Measurements from ENCODE around the gene VWA8.

Gene VWA8

DNA sequence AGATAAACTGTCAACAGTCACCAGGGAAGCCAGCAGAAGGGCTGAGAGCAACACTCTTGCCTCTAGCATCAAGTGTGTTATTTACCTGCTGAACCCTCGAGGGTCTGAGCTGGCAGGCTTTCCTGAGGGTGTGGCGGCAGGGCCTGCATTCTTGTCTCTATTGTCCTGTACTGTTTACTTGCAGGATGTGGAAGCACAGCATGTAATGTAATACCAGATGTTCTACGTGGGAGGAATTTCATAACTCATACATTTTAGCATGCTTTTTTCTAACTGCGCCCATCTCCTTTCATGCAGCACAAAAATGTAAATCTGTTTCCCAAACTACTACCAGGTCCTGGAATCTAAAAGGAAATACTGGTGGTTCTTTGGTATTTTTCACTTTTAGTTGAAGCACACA, 350.5 kb downstream of the VWA8 start:
- TF ChIP-seq, protein P1, sequence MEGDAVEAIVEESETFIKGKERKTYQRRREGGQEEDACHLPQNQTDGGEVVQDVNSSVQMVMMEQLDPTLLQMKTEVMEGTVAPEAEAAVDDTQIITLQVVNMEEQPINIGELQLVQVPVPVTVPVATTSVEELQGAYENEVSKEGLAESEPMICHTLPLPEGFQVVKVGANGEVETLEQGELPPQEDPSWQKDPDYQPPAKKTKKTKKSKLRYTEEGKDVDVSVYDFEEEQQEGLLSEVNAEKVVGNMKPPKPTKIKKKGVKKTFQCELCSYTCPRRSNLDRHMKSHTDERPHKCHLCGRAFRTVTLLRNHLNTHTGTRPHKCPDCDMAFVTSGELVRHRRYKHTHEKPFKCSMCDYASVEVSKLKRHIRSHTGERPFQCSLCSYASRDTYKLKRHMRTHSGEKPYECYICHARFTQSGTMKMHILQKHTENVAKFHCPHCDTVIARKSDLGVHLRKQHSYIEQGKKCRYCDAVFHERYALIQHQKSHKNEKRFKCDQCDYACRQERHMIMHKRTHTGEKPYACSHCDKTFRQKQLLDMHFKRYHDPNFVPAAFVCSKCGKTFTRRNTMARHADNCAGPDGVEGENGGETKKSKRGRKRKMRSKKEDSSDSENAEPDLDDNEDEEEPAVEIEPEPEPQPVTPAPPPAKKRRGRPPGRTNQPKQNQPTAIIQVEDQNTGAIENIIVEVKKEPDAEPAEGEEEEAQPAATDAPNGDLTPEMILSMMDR (IDR thresholded peaks at IDR 0.05; ENCODE audit: extremely low read depth, insufficient read depth, missing control alignments): no peak
- DNase-seq (ENCODE audit: low spot score): no peak
- in situ Hi-C loops (cut with MboI; ENCODE audit: low pct_unique_long_range_greater_than_20kb, low sequenced_read_pairs, unreplicated experiment): no loop called here

DNA sequence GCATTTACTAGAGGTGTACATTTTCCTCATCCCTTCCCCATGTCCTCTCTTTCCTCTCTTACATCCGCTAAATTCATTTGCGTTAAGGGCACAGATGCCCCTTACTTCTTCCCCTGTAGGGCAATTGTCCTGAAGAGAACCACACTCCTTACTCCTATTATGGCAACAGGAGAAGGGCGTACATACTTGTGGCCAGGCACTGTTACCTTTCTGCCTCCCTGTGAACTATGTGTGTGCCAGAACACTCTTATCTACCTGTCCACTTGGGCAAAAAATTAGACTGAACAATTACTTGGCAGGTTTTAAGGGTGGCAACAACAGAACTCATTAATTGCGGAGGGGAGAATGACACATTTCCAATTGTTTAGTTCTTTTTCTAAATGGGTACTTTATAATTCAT, 351.1 kb downstream of the VWA8 start:
- in situ Hi-C loops (cut with MboI; ENCODE audit: low pct_unique_long_range_greater_than_20kb, low sequenced_read_pairs, unreplicated experiment): no loop called here
- DNase-seq (ENCODE audit: low spot score): no peak
- TF ChIP-seq, protein P1 (IDR thresholded peaks at IDR 0.05; ENCODE audit: extremely low read depth, insufficient read depth, missing control alignments): no peak

DNA sequence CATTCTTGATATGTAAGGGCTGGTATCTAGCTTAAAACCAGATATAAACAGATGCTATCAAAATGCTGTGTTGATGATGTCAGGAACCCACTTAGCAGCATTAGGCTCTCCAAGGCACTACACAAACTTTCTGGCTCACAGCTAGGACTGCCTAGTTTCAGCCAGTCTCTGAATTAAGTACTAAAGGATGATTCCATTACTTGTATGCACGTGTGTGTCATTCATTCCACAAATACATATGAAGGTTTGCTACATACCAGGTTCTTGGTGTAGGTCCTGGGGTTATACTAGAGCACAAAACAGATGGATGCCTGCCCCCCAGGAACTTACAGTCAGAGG, 352.1 kb downstream of the VWA8 start:
- TF ChIP-seq, protein P1 (IDR thresholded peaks at IDR 0.05; ENCODE audit: extremely low read depth, insufficient read depth, missing control alignments): no peak
- DNase-seq (ENCODE audit: low spot score): no peak
- in situ Hi-C loops (cut with MboI; ENCODE audit: low pct_unique_long_range_greater_than_20kb, low sequenced_read_pairs, unreplicated experiment): no loop called here

DNA sequence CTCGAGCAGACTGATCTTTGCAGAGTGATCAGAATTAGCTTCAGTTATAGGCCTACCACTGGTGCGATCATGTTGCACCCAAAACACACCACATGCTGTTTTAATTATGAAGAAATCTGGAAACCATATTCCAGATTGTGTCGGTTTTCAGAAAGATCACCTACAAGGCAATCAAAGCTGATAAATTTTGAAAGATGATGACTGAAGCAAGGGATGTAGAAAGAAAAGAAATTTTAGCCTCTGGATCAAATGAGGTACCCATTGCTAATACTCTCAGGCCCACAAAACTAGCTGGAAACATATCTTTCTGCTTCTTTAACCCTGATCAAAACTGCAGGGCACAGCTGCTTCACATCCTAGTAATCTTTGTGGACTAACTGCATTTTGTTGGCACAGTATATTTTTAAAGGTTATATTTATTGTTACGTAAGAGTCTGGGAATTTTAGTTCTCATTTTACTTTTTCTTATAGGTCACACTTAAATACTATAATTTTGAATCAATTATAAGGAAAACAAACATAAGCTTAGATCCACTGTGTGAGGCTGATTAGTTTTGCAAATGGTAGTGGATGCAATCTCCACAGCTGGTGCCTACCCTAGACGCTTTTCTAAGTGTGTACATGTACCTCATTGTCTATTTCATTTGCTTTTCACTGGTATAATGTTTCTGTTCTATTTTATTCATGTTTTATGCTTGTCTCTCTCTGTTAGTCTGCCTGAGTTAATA, 352.6 kb downstream of the VWA8 start:
- no peak for DNase-seq (ENCODE audit: low spot score)
- in situ Hi-C loops (cut with MboI; ENCODE audit: low pct_unique_long_range_greater_than_20kb, low sequenced_read_pairs, unreplicated experiment): no loop called here
- TF ChIP-seq, protein P1 (IDR thresholded peaks at IDR 0.05; ENCODE audit: extremely low read depth, insufficient read depth, missing control alignments): no peak

DNA sequence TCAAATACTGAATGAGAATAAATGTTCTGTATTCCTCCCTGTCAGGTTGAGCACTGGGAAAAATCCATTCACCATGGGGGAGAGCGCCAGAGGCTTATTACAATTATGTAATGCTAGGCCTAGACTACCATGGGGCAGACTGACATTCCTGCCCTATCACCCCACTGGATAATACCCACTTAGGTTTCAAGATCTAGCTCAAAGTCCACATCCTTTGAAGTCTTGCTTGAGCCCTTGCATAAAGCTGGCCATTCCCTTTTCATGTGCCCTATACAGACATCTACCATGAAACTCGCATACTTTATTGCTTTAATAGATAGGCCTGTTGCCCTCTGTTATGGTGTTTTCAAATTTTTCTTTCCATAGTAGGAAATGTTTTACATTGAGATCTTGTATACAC, 354.3 kb downstream of the VWA8 start:
- no peak for DNase-seq (ENCODE audit: low spot score)
- in situ Hi-C loops (cut with MboI; ENCODE audit: low pct_unique_long_range_greater_than_20kb, low sequenced_read_pairs, unreplicated experiment): no loop called here
- TF ChIP-seq, protein P1 (IDR thresholded peaks at IDR 0.05; ENCODE audit: extremely low read depth, insufficient read depth, missing control alignments): no peak

DNA sequence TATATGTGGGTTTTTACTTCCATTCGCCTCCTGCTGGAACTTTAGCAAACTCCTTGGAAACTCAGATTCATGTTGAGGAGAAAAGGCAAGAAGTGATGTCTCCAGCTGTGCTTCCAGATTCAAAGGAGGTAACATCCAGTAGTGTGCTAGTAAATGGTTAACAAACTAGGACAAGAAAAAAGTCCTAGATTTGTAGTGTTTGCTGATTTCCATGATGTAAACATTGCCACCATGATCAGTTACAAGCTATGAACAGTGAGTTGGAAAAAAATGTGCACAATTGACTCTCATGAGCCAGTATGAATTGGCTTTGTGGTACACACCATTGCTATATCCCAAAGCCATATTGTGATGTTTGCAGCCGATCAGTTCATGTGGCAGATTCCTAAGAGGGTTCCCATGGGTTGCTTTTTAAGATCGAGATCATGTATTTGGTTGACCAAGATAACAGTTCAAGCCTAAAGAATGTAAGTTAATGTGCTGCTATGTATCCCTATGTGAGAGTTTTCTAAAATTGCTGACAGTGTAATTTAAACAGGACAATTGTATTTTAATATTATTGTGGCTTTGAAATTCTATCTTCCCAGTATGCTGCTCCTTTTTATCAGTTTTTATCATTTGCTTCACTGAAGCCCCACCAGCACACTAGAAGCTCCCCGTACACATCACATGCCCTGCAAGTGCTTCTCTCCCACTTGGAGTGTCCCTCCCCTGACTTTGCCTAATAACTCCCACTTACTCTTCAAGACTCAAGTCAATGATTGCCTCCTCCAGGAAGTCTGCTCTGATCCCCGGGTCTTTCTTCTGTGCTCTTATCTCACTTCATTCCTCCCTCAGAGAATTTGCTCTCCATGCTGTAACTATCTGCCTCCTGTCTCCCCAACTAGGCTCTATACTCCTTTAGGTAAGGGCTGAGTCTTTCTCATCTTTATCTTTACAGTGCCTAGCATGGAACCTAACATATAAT, 355.3 kb downstream of the VWA8 start:
- in situ Hi-C loops (cut with MboI; ENCODE audit: low pct_unique_long_range_greater_than_20kb, low sequenced_read_pairs, unreplicated experiment): no loop called here
- no peak for DNase-seq (ENCODE audit: low spot score)
- TF ChIP-seq, protein P1 (IDR thresholded peaks at IDR 0.05; ENCODE audit: extremely low read depth, insufficient read depth, missing control alignments): no peak
